Duodenal mucosa (tissue), 2 donors: ENCODE measurements around the gene CIBAR2.
A peak's percentile ranks its signal among the peaks of the same experiment; 100 is the strongest.

Experiments used
- H3K27ac ChIP-seq: one replicate; pipeline ENCODE4 v1.7.0; 2013; ENCODE audit warnings: low read depth, low read length
- H3K27me3 ChIP-seq, 2 donors: one replicate each; pipeline ENCODE4 v1.7.0; 2013; ENCODE audit warnings: low read length in 2 of 2, control low read depth in 1 of 2; ENCODE audit not compliant: insufficient read depth in 2 of 2, control insufficient read depth in 1 of 2
- H3K36me3 ChIP-seq, 2 donors: one replicate each; pipeline ENCODE4 v1.7.0; 2013; ENCODE audit warnings: low read length in 2 of 2, control low read depth in 1 of 2; ENCODE audit not compliant: insufficient read depth in 2 of 2, control insufficient read depth in 1 of 2
- H3K4me1 ChIP-seq, 2 donors: one replicate each; pipeline ENCODE4 v1.7.0; 2013; ENCODE audit warnings: low read length in 2 of 2, control low read depth in 1 of 2; ENCODE audit not compliant: insufficient read depth in 2 of 2, control insufficient read depth in 1 of 2
- H3K4me3 ChIP-seq, 2 donors: one replicate each; pipeline ENCODE4 v1.7.0; 2013; ENCODE audit warnings: low read length in 2 of 2, low read depth in 1 of 2
- H3K9ac ChIP-seq, 2 donors: one replicate each; pipeline ENCODE4 v1.7.0; 2013; ENCODE audit warnings: low read length in 2 of 2, low read depth in 1 of 2
- H3K9me3 ChIP-seq, 2 donors: one replicate each; pipeline ENCODE4 v1.7.0; 2013; ENCODE audit warnings: low read length in 2 of 2, control low read depth in 1 of 2; ENCODE audit not compliant: control insufficient read depth in 1 of 2

The CIBAR2 gene

GRCh38 chr16:85145188-85145587 is 32.9 kb upstream of the CIBAR2 start:
- no peak overlapping the region for H3K9ac ChIP-seq
- H3K27ac ChIP-seq: no peak overlapping the region
- H3K4me3 ChIP-seq: no peak overlapping the region
- no peaks in the 10 kb centered on the region for H3K9me3 ChIP-seq
- H3K27me3 ChIP-seq: no peaks in the 10 kb centered on the region
- H3K36me3 ChIP-seq: no peaks in the 10 kb centered on the region
- H3K4me1 ChIP-seq: peaks cover 0 to 2% of the 10 kb centered on the region in 2 donors

DNA sequence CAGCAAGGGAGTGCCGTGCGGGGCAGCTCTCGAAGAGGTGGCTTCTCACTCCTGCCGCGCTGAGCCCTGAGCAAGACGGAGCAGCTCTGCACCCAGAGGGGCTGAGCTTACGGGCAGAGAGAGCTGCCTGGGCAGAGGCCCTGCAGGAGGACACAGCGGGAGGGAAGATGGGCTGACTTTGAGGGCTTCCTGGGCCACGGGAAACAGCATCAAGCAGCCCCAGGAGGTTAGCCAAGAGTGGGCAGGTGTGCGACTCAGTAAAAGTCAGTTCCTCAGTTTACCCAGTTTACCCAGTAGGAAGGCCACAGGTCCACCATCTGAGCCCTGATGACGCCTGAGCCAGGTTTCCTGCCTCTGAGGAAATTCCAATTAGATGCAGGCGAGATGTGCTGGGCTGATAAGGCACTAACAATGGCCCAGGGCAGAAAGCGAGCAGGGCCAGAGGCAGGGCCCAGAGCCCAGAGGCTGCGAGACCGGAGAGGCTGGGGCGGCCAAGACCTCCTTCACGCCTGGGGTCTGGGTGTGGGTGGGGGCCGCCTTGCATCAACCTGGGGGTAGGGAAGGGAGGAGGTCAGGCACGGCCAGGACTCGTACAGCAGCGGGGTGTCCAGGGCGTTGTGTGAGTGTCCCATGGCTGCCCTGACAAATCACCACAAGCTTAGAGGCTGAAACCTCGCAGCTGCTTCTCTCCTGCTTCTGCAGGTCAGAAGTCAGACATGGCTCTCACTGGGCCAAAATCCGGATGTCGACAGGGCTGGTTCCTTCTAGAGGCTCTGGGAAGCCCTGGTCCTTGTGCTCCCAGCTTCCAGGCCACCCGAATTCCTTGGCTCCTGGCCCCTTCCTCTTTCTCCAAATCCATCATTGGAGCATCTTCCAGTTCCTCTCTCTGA is 32.0 kb upstream of the CIBAR2 start:
- no peak overlapping the region for H3K4me3 ChIP-seq
- peaks cover 0 to 2% of the 10 kb centered on the region in 2 donors for H3K4me1 ChIP-seq
- H3K9me3 ChIP-seq: no peaks in the 10 kb centered on the region
- no peaks in the 10 kb centered on the region for H3K36me3 ChIP-seq
- H3K9ac ChIP-seq: no peak overlapping the region
- H3K27me3 ChIP-seq: no peaks in the 10 kb centered on the region
- H3K27ac ChIP-seq: no peak overlapping the region

DNA sequence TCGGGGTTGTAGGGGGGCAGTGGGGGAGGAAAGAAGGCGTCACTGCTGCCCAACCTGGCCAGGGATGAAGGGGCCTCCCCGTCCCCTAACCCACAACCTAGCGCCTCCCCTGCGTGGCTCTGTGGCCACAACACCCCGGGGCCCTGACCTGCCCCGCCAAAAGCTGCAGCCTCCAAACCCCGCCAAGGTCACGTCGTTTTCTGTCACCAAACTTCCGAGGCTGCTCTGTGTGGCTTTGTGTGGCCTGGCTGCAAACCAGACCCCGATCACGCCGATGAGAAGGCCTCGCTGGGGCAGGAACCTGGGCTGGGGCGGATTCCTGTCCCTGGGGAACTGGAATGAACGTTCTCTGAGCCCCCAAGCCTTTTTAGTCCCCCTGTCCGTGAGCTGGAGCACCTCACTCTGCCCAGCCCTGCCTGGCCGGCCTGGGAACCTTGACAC is 30.5 kb upstream of the CIBAR2 start:
- H3K27me3 ChIP-seq: no peaks in the 10 kb centered on the region
- H3K4me1 ChIP-seq: peaks cover 3 to 8% of the 10 kb centered on the region in 2 donors
- no peaks in the 10 kb centered on the region for H3K9me3 ChIP-seq

GRCh38 chr16:85142129-85142513 is 29.8 kb upstream of the CIBAR2 start:
- no peak overlapping the region for H3K27ac ChIP-seq
- no peaks in the 10 kb centered on the region for H3K9me3 ChIP-seq
- H3K4me3 ChIP-seq: no peak overlapping the region
- no peak overlapping the region for H3K9ac ChIP-seq
- H3K27me3 ChIP-seq: no peaks in the 10 kb centered on the region
- peaks cover 10 to 14% of the 10 kb centered on the region in 2 donors for H3K4me1 ChIP-seq
- no peaks in the 10 kb centered on the region for H3K36me3 ChIP-seq

More for the DNA sequence above, 30.5 kb upstream of the CIBAR2 start:
- Histone ChIP-seq H3K4me3 (no peak overlapping the region), H3K36me3 (no peaks in the 10 kb centered on the region), H3K9ac (no peak overlapping the region), H3K27ac (no peak overlapping the region)

DNA sequence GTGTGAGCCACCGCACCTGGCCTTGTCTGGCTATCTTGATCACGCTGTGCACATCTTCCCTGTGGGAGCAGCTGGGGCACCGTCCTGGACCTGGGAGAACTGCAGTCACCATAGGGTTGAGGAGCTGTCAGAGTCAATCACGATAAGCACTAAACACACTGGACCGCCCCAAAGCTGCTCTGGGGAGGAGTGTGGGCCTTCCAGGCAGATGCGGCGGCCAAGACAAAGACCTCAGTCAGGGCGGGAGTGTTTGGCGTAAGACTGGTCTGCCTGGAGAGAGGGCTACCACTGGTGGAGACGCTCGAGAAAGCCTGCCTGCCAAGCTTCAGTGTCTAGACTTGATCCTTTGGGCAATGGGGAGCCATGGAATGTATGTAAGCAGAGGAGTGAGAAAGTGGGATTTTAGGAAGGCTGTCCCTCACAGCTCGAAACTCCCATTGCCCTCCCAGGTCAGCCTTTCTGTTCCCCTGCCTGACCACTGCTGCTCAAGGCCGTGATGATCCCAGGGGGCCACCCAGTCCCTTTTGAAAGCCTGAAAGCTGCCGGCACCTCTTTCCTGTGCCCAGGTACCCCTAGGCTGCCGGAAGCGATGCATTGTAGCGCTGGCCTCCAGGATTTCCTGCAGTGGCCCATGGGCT is 29.3 kb upstream of the CIBAR2 start:
- peaks cover 15 to 19% of the 10 kb centered on the region in 2 donors for H3K4me1 ChIP-seq
- H3K27ac ChIP-seq: no peak overlapping the region
- no peaks in the 10 kb centered on the region for H3K36me3 ChIP-seq

DNA sequence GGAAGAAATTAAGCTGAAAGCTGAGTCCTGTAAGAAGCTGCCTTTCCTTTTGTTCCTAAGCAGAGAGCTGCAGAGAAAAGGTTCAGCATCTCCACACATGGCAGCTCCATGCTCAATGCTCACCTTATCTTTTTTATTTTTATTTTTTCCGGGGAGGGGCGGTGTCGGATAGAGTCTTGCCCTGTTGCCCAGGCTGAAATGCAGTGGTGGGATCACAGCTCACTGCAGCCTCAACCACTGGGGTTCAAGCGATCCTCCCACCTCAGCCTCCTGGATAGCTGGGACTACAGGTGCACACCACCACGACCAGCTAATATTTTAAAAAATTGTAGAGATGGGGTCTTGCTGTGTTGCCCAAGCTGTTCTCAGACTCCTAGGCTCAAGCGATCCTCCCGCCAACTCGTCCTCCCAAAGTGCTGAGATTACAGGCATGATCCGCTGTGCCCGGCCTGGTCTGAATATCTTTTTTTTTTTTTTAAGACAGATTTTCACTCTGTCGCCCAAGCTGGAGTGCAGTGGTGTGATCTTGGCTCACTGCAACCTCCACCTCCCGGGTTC is 28.3 kb upstream of the CIBAR2 start:
- Histone ChIP-seq H3K9ac (no peak overlapping the region), H3K27me3 (no peaks in the 10 kb centered on the region), H3K4me1 (peaks cover 20 to 26% of the 10 kb centered on the region in 2 donors), H3K36me3 (no peaks in the 10 kb centered on the region), H3K4me3 (no peak overlapping the region), H3K9me3 (no peaks in the 10 kb centered on the region), H3K27ac (no peak overlapping the region)

More for the DNA sequence above, 29.3 kb upstream of the CIBAR2 start:
- Histone ChIP-seq H3K9ac (no peak overlapping the region), H3K9me3 (no peaks in the 10 kb centered on the region), H3K4me3 (no peak overlapping the region), H3K27me3 (no peaks in the 10 kb centered on the region)

DNA sequence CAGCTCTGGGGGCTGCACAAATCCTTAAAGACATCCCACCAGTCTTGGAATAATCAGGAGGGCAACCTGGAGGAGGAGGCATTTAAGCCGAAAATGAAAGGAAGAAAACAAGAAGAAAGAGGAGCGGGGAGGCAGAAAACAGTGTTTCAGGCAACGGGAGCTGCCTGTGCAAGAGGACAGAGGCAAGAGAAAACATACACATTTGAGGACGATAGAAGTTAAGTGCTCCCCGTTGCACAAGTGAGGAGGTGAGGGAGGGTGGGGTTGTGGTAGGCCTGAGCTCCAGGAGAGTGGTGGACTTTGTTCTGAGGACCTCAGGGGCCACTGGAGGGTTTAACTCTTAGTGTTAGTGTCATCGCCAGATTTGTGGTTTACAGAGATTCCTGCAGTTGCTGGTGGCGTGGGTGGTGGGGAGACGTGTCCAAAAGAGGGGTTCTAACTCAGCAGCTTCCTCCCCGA is 27.6 kb upstream of the CIBAR2 start:
- H3K27ac ChIP-seq: no peak overlapping the region
- H3K4me1 ChIP-seq: peaks cover 23 to 32% of the 10 kb centered on the region in 2 donors
- no peaks in the 10 kb centered on the region for H3K27me3 ChIP-seq
- H3K9me3 ChIP-seq: no peaks in the 10 kb centered on the region
- no peak overlapping the region for H3K4me3 ChIP-seq
- H3K36me3 ChIP-seq: no peaks in the 10 kb centered on the region
- H3K9ac ChIP-seq: no peak overlapping the region

GRCh38 chr16:85138825-85139627 is 26.8 kb upstream of the CIBAR2 start:
- H3K9me3 ChIP-seq: no peaks in the 10 kb centered on the region
- no peak overlapping the region for H3K27ac ChIP-seq

DNA sequence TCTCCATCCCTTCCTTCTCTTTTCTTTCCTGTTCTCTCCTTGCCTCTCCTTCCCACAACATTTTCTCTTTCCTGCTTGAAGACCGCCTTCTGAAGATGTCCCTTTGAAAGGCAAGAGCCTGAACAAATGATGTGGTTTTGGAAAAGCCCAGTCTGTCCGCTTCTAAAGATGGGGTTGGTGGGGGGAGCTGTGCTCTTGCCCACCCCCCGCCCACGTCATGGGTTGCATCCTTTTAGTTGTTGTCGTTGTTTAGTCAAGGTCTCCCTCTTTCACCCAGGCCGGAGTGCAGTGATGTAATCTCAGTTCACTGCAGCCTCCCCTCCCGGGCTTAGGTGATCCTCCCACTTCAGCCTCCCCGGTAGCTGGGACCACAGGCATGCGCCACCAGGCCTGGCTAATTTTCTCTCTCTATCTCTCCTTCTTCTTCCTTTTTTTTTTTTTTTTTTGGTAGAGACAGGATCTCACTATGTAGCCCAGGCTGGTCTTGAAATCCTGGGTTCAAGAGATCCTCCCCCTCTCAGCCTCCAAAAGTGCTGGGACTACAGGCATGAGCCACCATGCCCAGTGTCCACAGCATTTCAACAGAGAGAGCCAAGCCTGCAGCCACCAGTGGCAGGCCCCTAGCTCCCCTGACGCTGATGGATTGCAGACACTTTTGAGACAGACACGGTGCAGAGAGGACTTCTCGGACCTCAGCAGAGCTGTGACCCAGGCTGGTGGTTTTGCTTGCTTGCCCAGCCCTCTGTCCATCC is 26.0 kb upstream of the CIBAR2 start:
- Histone ChIP-seq H3K4me3 (peak overlapping the region in 1 of 2 donors; percentile 59), H3K4me1 (peaks cover 27 to 36% of the 10 kb centered on the region in 2 donors)

More at GRCh38 chr16:85138825-85139627, 26.8 kb upstream of the CIBAR2 start:
- H3K36me3 ChIP-seq: no peaks in the 10 kb centered on the region
- H3K4me3 ChIP-seq: no peak overlapping the region
- H3K4me1 ChIP-seq: peaks cover 27 to 37% of the 10 kb centered on the region in 2 donors
- no peak overlapping the region for H3K9ac ChIP-seq
- H3K27me3 ChIP-seq: no peaks in the 10 kb centered on the region

More for the DNA sequence above, 26.0 kb upstream of the CIBAR2 start:
- no peaks in the 10 kb centered on the region for H3K9me3 ChIP-seq
- no peaks in the 10 kb centered on the region for H3K36me3 ChIP-seq
- H3K27ac ChIP-seq: no peak overlapping the region
- no peak overlapping the region for H3K9ac ChIP-seq
- H3K27me3 ChIP-seq: no peaks in the 10 kb centered on the region
